HUES64 (cell line): ENCODE data around the gene CHFR. TPM values are rescaled to one million over a fixed set of nuclear protein-coding genes. Genes with fewer than 3 reads are reported as not detected.
"Not testable (repeated sequence)": the region's sequence is repeated elsewhere in the genome, so short reads cannot be mapped to it uniquely, and the experiment has no call there.

Experiments
- H3K27ac ChIP-seq: 2 replicates; pipeline ENCODE4 v1.7.0; 2013; ENCODE audit warnings: low read depth, low read length, inconsistent platforms
- H3K27me3 ChIP-seq: 2 replicates; pipeline ENCODE4 v1.6.1; 2013; ENCODE audit warnings: mild to moderate bottlenecking, low read length; ENCODE audit not compliant: insufficient read depth
- H3K36me3 ChIP-seq: 2 replicates; pipeline ENCODE4 v1.6.1; 2013; ENCODE audit warnings: mild to moderate bottlenecking, low read length; ENCODE audit not compliant: insufficient read depth
- H3K4me1 ChIP-seq: 2 replicates; pipeline ENCODE4 v1.6.1; 2013; ENCODE audit warnings: mild to moderate bottlenecking, low read length, moderate library complexity; ENCODE audit not compliant: insufficient read depth
- H3K4me3 ChIP-seq: 2 replicates; pipeline ENCODE4 v1.5.1; 2013; ENCODE audit warnings: mild to moderate bottlenecking, low read length, moderate library complexity
- H3K9ac ChIP-seq: 2 replicates; pipeline ENCODE4 v1.6.1; 2013; ENCODE audit warnings: mild to moderate bottlenecking, low read depth, low read length
- H3K9me3 ChIP-seq: 2 replicates; pipeline ENCODE4 v1.6.1; 2013; ENCODE audit warnings: low read depth, low read length; ENCODE audit not compliant: insufficient read depth
- WGBS: fragments of 150-250, 120-280 bp; methylation state at CpG from one replicate; pipeline ENCODE4 v1.1.7; 2013; ENCODE audit warnings: missing lambda C conversion rate; 5-methylcytosine and 5-hydroxymethylcytosine counted together
- polyA plus RNA-seq, 2 experiments: library from polyadenylated mRNA; stranded (reverse); fragments of 50-300 nt; gene quantifications; one replicate each; pipeline ENCODE4 v1.2.3, GENCODE V29; 2013

The CHFR gene, protein sequence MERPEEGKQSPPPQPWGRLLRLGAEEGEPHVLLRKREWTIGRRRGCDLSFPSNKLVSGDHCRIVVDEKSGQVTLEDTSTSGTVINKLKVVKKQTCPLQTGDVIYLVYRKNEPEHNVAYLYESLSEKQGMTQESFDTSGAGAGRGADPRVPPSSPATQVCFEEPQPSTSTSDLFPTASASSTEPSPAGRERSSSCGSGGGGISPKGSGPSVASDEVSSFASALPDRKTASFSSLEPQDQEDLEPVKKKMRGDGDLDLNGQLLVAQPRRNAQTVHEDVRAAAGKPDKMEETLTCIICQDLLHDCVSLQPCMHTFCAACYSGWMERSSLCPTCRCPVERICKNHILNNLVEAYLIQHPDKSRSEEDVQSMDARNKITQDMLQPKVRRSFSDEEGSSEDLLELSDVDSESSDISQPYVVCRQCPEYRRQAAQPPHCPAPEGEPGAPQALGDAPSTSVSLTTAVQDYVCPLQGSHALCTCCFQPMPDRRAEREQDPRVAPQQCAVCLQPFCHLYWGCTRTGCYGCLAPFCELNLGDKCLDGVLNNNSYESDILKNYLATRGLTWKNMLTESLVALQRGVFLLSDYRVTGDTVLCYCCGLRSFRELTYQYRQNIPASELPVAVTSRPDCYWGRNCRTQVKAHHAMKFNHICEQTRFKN
- 28.7 TPM for polyA plus RNA-seq (2013, experiment 1 of 2)
- polyA plus RNA-seq (2013, experiment 2 of 2), result 29.5 TPM

DNA sequence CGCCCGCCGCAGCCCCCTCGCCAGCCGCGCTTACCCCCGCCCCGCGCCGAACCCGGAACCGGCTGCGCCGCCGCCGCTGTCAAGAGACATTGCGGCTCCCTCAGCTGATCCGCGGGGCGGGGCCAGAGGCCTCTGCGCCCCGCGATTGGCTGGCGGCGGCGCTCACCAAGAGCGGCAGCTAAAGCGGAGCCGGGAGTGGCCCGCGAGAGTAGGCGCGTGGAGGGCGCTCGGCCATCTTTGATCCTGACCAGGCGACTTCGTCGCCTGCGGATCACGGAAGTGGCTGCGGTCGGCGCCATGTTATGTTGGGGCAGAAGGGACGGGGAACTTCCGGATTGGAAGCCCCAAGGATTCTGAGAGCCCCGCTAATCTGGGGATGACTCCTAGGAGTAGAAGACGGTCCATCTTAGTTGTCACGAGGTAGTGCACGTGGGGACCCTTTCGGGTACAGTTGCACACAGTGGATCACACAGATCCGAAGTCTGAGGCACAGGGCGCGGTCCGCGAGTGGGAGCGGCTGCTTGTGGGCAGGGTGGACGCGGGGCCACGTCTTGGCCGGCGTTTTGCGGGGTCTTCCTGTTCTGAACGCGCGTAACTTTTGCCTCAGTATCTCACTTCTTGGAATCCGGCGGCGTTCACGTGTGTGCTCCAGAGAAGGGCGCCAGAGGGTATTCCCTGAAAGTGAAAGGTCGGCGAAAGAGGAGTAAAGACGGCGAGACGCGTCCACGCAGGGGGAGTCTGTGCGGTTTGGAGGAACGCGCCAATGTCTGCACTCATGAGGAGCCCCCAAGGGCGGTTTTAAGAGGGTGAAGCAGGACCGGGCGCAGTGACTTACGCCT is at the start of gene CHFR:
Gene CHFR, minus strand, starts transcription at position 93 of the 839 bp plus-strand sequence. CDS start 277 bp downstream, outside the sequence.
- Histone ChIP-seq H3K9me3 (no peaks in the 10 kb centered on the region), H3K4me1 (peaks cover 13% of the 10 kb centered on the region), H3K27me3 (no peaks in the 10 kb centered on the region), H3K27ac (peak within 1 kb of the TSS; percentile 91), H3K36me3 (peaks cover 8% of the 10 kb centered on the region), H3K4me3 (peak within 1 kb of the TSS; percentile 80), H3K9ac (peak within 1 kb of the TSS; percentile 93)
- 7% methylated on average over 84 of the region's 84 CpGs for WGBS

DNA sequence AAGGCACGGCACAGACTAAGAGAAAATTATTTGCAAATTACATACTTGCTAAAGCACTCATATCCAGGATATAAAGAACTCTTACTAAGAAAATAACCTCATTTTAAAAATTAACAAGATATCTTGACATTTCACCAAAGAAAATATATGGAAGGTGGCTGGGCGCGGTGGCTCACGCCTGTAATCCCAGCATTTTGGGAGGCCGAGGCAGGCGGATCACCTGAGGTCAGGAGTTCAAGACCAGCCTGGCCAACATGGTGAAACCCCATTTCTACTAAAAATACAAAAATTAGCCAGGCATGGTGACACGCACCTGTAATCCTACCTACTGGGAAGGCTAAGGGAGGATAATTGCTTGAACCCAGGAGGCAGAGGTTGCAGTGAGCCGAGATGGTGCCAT is 49.5 kb upstream of the CHFR start:
- H3K27ac ChIP-seq, H3K9ac ChIP-seq, H3K27me3 ChIP-seq, H3K4me1 ChIP-seq, H3K4me3 ChIP-seq: not testable (repeated sequence)
- peaks cover 68% of the 10 kb centered on the region for H3K9me3 ChIP-seq
- 95% methylated on average over 8 of the region's 8 CpGs for WGBS
- H3K36me3 ChIP-seq, result peaks cover 27% of the 10 kb centered on the region

DNA sequence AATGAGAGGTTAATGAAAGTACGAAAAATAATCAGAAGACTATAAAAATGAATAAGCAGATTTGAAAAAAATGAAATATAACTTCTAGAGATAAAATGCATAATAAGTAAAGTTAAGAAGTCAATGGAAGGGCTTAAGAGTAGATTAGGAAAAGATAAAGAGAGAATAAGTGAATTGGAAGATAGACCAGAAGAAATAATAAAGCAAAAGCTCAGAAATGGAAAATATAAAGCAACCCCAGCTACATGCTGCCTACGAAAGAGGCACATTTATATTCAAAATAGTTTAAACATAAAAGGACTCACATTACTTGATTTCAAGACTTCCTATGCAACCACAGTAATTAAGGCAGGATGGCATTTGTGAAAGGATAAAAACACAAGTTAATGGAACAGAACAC is 48.8 kb upstream of the CHFR start:
- no peak overlapping the region for H3K4me3 ChIP-seq
- H3K9me3 ChIP-seq, result peaks cover 68% of the 10 kb centered on the region
- H3K4me1 ChIP-seq, result no peaks in the 10 kb centered on the region
- H3K27me3 ChIP-seq, result no peaks in the 10 kb centered on the region
- H3K9ac ChIP-seq, result no peak overlapping the region
- 88% methylated on average over 1 of the region's 2 CpGs for WGBS
- H3K36me3 ChIP-seq, result peaks cover 26% of the 10 kb centered on the region
- no peak overlapping the region for H3K27ac ChIP-seq

DNA sequence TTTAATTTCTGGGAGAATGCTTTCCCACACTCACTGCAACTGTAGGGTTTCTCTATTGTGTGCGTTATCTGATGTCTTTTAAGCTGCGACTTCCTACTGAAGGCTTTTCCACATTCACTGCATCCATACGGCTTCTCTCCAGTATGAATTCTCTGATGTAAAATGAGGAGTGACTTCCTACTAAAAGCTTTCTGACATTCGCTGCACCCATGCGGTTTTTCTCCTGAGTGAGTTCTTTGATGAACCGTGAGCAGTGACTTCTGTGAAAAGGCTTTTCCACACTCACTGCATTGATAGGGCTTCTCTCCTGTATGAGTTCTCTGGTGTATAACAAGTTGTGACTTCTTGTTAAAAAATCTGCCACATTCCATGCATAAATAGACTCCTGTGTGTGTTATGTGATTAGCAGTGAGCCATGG is 39.0 kb upstream of the CHFR start:
- no peaks in the 10 kb centered on the region for H3K4me1 ChIP-seq
- H3K27ac ChIP-seq, result no peak overlapping the region
- H3K9ac ChIP-seq, result no peak overlapping the region
- H3K27me3 ChIP-seq, result no peaks in the 10 kb centered on the region
- H3K4me3 ChIP-seq, result no peak overlapping the region
- 100% methylated on average over 5 of the region's 6 CpGs for WGBS
- H3K36me3 ChIP-seq, result peaks cover 41% of the 10 kb centered on the region
- H3K9me3 ChIP-seq, result peaks cover 95% of the 10 kb centered on the region

DNA sequence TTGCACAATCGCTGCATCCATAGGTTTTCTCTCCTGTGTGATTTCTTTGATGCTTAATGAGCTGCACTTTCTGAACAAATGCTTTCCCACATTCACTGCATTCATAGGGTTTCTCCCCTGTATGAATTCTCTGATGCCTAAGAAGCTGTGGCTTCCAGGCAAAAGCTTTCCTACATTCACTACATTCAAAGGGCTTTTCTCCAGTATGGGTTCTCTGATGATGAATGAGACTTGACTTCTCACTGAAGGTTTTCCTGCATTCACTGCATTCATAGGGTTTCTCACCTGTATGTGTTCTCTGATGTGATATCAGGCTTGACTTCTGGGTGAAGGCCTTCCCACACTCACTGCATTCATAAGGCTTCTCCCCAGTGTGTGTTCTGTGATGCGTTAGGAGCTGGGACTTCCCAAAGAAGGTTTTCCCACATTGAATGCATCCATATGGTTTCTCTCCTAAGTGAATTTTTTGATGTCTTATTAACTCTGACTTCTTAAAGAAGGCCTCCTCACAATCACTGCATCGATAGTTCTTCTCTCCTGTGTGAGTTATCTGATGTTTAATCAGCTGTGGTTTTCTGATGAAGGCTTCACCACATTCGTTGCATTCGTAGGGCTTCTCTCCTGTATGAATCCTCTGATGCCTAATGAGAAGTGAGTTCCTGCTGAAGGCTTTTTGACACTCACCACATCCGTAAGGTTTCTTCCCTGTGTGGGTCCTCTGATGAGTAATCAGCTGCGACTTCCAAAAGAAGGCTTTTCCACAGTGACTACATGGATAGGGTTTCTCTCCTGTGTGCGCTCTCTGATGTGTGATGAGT is 38.4 kb upstream of the CHFR start:
- Histone ChIP-seq H3K27me3 (no peaks in the 10 kb centered on the region), H3K4me1 (no peaks in the 10 kb centered on the region), H3K27ac (no peak overlapping the region), H3K9me3 (peaks cover 95% of the 10 kb centered on the region), H3K4me3 (peak overlapping the region; percentile 16), H3K36me3 (peaks cover 38% of the 10 kb centered on the region), H3K9ac (no peak overlapping the region)
- WGBS, result 97% methylated on average over 7 of the region's 8 CpGs

DNA sequence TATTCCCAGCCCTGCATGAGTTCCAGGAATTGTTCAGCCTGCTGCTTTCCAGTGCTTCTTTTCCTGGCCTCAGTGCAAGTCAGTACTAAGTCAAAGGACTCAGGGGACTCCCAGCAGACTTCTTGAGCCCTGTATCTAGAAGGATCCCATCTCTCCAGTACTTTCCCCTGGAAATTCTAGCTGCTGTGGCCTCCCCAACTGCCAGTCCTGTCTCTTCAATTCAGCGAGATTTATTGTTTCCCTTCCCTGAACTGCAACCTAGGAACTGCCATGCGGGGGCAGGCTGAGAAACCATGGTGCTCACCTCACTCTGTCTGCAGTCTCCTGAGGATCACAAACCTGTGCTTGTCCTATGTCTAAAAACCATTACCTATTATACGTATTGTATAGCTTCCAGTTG is 37.0 kb upstream of the CHFR start:
- H3K4me1 ChIP-seq, result no peaks in the 10 kb centered on the region
- H3K27me3 ChIP-seq, result no peaks in the 10 kb centered on the region
- H3K9ac ChIP-seq, result no peak overlapping the region
- WGBS, result 92% methylated on average over 3 of the region's 3 CpGs
- no peak overlapping the region for H3K27ac ChIP-seq
- peaks cover 27% of the 10 kb centered on the region; the same call in 1 of the 2 replicates for H3K36me3 ChIP-seq
- H3K4me3 ChIP-seq, result peak overlapping the region; percentile 16; the same call in 1 of the 2 replicates
- H3K9me3 ChIP-seq, result peaks cover 94% of the 10 kb centered on the region

DNA sequence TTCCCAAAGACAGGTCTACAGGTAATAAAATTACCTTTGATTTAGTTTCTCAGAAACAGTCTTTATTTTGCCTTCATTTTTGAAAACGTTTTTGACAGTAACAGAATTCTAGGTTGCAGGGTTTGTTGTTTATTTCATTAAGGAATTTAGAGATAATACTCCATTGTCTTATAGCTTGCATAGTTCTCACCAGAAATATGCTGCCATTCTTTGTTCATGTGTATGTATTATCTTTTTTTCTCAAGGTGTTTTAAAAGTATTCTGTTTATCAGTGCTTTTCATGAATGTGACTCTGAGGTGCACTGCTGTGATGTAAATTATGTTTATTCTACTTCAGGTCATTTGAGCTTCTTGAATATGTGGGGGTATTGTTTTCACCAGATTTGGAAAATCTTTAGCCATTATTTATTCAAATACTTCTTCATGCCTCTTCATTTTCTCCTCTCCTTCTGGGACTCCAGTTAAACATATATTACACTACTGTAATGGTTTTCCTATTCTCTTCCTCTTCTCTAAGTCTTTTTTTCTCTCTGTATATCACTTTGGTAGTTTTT is 36.0 kb upstream of the CHFR start:
- peaks cover 23% of the 10 kb centered on the region; the same call in 1 of the 2 replicates for H3K36me3 ChIP-seq
- no CpG with 5 or more reads among the region's 1 CpG for WGBS
- no peaks in the 10 kb centered on the region for H3K27me3 ChIP-seq
- no peak overlapping the region for H3K9ac ChIP-seq
- no peaks in the 10 kb centered on the region for H3K4me1 ChIP-seq
- no peak overlapping the region for H3K4me3 ChIP-seq
- peaks cover 92% of the 10 kb centered on the region for H3K9me3 ChIP-seq
- no peak overlapping the region for H3K27ac ChIP-seq

DNA sequence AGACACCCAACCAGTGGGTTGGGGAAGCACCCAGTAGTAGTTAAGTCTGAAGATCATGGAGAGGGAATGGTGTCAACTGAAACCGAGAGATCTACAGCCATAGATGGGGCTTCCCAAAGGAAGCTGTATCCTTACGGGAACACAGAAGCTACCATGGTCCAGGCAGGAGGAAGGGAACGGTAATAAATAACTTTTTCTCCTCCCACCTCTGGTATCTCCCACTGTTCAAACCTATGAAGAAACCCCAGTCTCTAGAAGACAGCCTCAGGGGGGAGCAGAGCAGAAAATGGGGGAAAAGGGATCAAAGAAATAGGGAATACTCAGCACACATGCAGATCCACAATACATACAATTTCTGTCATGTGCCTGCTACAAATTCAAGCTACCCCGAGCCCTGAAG is 35.3 kb upstream of the CHFR start:
- Histone ChIP-seq H3K27me3 (no peaks in the 10 kb centered on the region), H3K27ac (no peak overlapping the region), H3K4me1 (no peaks in the 10 kb centered on the region), H3K9me3 (peaks cover 87% of the 10 kb centered on the region), H3K9ac (no peak overlapping the region), H3K4me3 (no peak overlapping the region), H3K36me3 (peaks cover 16% of the 10 kb centered on the region; the same call in 1 of the 2 replicates)
- WGBS, result 90% methylated on average over 3 of the region's 4 CpGs

DNA sequence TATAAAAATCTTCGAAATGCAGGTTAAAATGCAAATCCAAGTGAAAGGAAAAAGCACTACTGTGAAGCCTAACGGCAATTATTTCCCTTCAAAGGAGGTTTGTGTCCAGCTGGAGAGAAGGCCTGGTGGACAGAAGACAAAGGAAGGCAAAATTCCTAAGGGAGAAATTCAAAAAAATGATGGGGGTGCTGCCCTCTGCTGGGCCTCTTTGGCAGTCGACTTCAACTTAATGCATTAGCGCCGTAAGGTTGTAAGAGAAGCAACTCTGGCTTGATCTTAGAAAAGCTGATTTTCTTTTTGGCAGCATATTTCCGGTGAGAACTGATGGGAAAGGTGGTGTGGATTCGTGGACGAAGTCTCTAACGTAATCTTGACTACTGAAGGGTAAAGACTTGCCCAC is 34.3 kb upstream of the CHFR start:
- Histone ChIP-seq H3K27me3 (no peaks in the 10 kb centered on the region), H3K9ac (no peak overlapping the region), H3K4me1 (no peaks in the 10 kb centered on the region), H3K9me3 (peaks cover 81% of the 10 kb centered on the region), H3K36me3 (peaks cover 12% of the 10 kb centered on the region; the same call in 1 of the 2 replicates), H3K4me3 (no peak overlapping the region), H3K27ac (no peak overlapping the region)
- 88% methylated on average over 9 of the region's 9 CpGs for WGBS

DNA sequence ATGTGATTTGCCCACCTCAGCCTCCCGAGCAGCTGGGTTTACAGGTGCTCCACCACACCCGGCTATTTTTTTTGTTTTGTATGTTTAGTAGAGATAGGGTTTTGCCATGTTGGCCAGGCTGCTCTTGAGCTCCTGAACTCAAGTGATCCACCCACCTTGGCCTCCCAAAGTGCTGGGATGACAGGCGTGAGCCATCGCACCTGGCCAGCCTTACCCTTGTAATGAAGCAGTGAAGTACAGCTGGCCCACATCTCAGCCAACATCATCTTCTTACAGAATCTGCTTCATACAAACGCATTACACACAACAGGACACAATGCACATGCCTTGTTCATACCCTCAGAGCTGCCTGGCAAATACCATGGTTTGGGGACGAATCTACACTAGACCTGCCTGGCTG is 31.3 kb upstream of the CHFR start:
- peaks cover 77% of the 10 kb centered on the region for H3K9me3 ChIP-seq
- 93% methylated on average over 6 of the region's 6 CpGs for WGBS

More for the DNA sequence above, 31.3 kb upstream of the CHFR start:
- Histone ChIP-seq H3K27me3 (no peaks in the 10 kb centered on the region), H3K4me3 (no peak overlapping the region), H3K9ac (no peak overlapping the region), H3K36me3 (no peaks in the 10 kb centered on the region), H3K4me1 (no peaks in the 10 kb centered on the region), H3K27ac (no peak overlapping the region)
